Measurements from ENCODE around the gene TDO2.

The TDO2 gene

GRCh38 chr4:155953151-155954117 lies 49.9 kb downstream of the TDO2 start, which contains the start of gene CTSO:
Gene CTSO (minus strand): TSS chr4:155953866. CDS start chr4:155953847, 19 bp downstream.
- peak; percentile 43 to 57 (median 48) for DNase-seq (ENCODE audit: low read depth in 3 of 3)

DNA sequence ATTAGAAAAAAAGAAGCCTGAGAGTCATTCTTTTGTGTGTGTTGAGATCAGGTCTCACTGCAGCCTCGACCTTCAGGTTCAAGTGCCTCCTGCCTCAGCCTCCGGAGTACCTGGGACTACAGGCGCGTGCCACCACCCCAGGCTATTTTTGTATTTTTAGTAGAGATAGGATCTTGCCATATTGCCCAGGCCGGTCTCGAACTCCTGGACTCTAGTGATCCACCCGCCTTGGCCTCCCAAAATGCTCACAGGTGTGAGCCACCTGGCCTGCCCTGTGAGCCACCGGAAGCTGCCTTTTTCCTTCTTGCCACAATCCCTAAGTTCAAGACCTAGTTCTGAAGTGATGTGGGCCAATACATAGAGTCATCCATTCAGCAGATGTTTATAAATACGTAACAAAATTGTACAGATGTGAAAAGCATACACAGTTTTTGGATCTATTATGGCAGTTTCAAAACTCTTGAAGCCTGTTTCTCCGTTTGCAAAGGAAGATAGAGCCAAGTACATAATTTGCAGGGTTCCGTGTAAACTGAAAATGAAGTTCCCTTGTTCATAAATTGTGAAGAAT lies 50.7 kb downstream of the TDO2 start:
- DNase-seq (ENCODE audit: low read depth in 3 of 3), result no peak

DNA sequence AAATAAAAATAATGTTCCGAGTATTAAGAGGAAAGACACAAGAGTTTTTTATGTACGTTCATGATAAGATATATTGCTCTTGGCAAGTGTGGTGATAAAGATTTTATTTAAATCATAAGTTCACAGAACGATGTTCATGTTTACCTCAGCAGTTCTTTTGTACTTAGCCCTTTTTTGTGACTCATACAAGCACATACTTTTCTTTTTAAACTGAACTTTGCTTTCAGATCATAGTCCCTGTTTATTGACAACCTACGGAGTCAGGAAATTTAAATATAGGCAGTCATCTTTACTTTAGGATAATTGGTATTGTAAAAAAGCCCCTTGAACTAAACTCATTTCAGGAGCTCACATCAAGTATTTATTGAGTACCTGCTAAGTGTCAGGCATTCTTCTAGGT lies 51.4 kb downstream of the TDO2 start:
- DNase-seq (ENCODE audit: low read depth in 3 of 3), result no peak

DNA sequence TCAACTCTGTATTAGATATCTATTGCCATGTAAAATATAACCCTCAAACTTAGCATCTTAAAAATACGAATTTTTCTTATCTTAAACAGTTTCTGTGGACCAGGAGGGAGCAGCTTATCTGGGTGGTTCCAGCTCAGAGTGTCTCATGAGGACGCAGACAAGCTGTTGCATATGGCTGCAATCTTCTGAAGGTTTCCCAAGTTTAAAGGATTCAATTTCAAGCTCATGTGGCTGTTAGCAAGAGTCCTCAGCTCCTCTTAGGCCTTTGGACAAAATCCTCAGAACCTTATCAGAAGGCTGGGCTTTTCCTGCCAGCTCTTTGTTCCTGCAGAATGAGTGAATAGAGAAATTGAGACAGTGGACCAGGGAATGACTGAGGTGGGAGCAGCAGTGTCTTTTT lies 53.0 kb downstream of the TDO2 start:
- DNase-seq (ENCODE audit: low read depth in 3 of 3), result no peak

DNA sequence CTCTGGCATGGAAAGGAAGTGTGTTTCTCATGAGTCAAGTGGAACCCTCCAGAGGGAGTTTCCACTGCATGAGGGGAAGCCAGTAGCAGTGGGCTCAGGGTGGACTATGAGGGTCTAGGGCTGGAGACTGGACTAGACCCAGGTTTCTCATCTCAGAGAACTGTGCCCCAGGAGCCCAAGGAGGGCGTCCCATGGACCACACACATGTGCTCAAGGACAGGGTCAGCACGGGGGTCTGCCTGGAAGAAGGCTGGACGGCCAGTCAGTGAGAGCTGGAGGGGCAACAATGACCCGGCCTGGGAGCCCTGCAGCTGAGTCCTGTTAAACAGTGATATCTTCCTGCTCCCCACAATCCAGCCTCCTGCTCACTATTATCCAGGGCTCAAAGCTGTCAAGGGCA lies 55.9 kb downstream of the TDO2 start:
- DNase-seq (ENCODE audit: low read depth in 3 of 3), result no peak

DNA sequence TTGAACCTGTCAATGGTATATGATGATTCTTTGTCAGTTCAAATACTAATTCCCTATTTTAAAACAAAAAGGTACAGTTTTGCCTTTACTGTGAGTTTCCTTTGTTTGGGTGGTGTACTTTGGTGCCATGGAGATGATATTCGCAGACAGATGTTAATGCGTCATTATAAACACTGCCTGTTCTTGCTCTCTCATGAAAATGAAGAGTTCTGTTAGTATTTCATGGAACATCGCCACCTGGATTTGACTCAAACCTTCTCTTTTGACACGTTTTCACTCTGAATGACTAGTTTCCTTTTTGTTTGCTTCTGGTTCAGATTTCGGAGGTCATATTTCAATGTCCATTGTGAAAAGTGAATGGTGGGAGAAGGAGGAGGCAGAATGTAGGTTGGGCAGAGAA lies 57.0 kb downstream of the TDO2 start:
- no peak for DNase-seq (ENCODE audit: low read depth in 3 of 3)

- no peak for DNase-seq (ENCODE audit: low read depth in 3 of 3)
These were observed 58.1 kb downstream of the TDO2 start for GRCh38 chr4:155961575-155961974.

- no peak for DNase-seq (ENCODE audit: low read depth in 3 of 3)
These were observed 59.3 kb downstream of the TDO2 start for GRCh38 chr4:155962767-155963166.

GRCh38 chr4:155964016-155964891 lies 60.8 kb downstream of the TDO2 start:
- DNase-seq (ENCODE audit: low read depth in 3 of 3), result no peak

DNA sequence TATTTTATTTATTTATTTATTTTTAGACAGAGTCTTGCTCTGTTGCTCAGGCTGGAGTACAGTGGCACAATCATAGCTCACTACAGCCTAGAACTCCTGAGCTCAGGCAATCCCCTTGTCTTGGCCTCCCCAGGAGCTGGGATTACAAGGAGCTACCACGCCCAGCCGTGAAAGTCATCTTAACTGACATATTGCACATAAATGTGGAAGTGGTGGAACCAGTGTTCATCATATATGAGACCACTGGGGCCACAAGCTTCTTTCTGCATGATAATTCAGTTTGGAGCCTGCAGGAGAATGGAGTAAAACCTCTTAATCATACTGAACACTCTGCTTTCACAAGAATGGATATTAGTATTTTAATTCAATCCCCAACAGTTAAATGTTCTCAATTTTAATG lies 62.7 kb downstream of the TDO2 start:
- DNase-seq (ENCODE audit: low read depth in 3 of 3), result no peak

DNA sequence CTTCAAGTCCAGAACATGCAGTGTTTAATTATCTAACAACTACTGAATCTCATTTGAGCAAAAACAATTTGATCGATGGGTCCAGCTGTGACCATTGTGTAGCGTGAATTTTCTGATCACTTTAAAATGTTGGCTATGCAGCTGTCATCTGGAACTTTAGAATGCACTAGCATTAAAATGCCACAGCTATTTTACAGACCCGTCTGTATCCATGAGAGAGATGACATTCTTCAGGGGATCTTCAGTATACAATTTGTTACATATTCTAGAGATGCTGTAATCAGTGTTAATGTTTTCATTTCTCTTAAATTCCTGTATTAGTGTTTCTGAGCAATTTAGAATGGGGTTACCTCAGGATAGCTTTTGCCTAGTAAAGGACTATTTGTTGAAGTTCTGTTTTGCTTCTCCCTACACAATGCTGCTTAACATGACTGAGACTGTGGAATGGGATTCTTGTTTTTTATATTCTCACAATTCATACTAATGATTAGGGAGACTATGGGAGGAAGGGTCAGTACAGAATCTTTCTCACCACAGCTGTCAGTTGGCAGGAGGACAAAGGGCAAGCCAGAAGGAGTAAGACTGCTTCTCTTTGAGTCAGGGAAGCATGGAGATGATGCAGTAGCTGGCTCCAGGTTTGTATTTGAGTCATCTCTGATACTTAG lies 63.4 kb downstream of the TDO2 start:
- no peak for DNase-seq (ENCODE audit: low read depth in 3 of 3)
